Neural cell (in vitro differentiated cells): Measurements from ENCODE around the gene NPFFR1. TPM values are rescaled to one million over a fixed set of nuclear protein-coding genes. Genes with fewer than 3 reads are reported as not detected.

Experiments
- H2AFZ ChIP-seq: fragments of 200-600, 300-800 bp; sonication (generic), shearing (Covaris generic); 2 replicates; pipeline ENCODE4 v1.6.0; 2014; ENCODE audit warnings: low read depth, mild to moderate bottlenecking, antibody characterized with exemption, low read length, moderate library complexity
- H3F3A ChIP-seq: fragments of 200-600 bp; shearing (Covaris generic); 2 replicates; pipeline ENCODE4 v1.6.1; 2016; ENCODE audit warnings: mild to moderate bottlenecking, moderate library complexity, mixed read lengths, antibody characterized with exemption, low read length; ENCODE audit not compliant: insufficient read depth, poor library complexity, severe bottlenecking
- H3K27ac ChIP-seq: fragments of 200-600, 300-800 bp; sonication (generic), shearing (Covaris generic); 2 replicates; pipeline ENCODE4 v1.5.1; 2014; ENCODE audit warnings: mild to moderate bottlenecking, low read length, moderate library complexity
- H3K27me3 ChIP-seq: fragments of 300-800, 200-600 bp; sonication (generic), shearing (Covaris generic); 2 replicates; pipeline ENCODE4 v1.6.0; 2014; ENCODE audit warnings: mild to moderate bottlenecking, low read depth, low read length, moderate library complexity; ENCODE audit not compliant: insufficient read depth
- H3K36me3 ChIP-seq: fragments of 300-800, 200-600 bp; sonication (generic), shearing (Covaris generic); 2 replicates; pipeline ENCODE4 v1.5.1; 2014; ENCODE audit warnings: mild to moderate bottlenecking, antibody characterized with exemption, low read length, moderate library complexity; ENCODE audit not compliant: insufficient read depth
- H3K4me2 ChIP-seq: fragments of 300-800, 200-600 bp; sonication (generic), shearing (Covaris generic); 2 replicates; pipeline ENCODE4 v1.6.0; 2014; ENCODE audit warnings: mild to moderate bottlenecking, low read length
- H3K4me3 ChIP-seq: fragments of 300-800, 200-600 bp; sonication (generic), shearing (Covaris generic); 2 replicates; pipeline ENCODE4 v1.5.1; 2014; ENCODE audit warnings: mild to moderate bottlenecking, low read length, moderate library complexity
- H3K79me2 ChIP-seq: fragments of 200-600 bp; shearing (Covaris generic); replicated peaks from 2 replicates; pipeline ENCODE4 v1.6.0; 2014; ENCODE audit warnings: mild to moderate bottlenecking, low read length, moderate library complexity; ENCODE audit not compliant: insufficient read depth
- H3K9ac ChIP-seq: fragments of 300-800, 200-600 bp; sonication (generic), shearing (Covaris generic); 2 replicates; pipeline ENCODE4 v1.6.1; 2016; ENCODE audit warnings: mild to moderate bottlenecking, low read length, mixed read lengths
- H3K9me2 ChIP-seq: fragments of 200-600 bp; shearing (Covaris generic); 2 replicates; pipeline ENCODE4 v1.6.1; 2016; ENCODE audit warnings: mild to moderate bottlenecking, low read length, mixed read lengths; ENCODE audit not compliant: insufficient read depth
- H3K9me3 ChIP-seq: fragments of 200-600, 300-800 bp; sonication (generic), shearing (Covaris generic); 2 replicates; pipeline ENCODE4 v1.6.1; 2016; ENCODE audit warnings: mild to moderate bottlenecking, mixed run types, low read length, moderate library complexity, mixed read lengths
- H4K20me1 ChIP-seq: fragments of 200-600 bp; shearing (Covaris generic); 2 replicates; pipeline ENCODE4 v1.6.1; 2016; ENCODE audit warnings: mild to moderate bottlenecking, mixed run types; ENCODE audit not compliant: insufficient read depth
- EZH2 ChIP-seq: fragments of 200-600, 300-800 bp; shearing (Covaris generic), sonication (generic); IDR thresholded peaks from 2 replicates; pipeline ENCODE4 v1.6.1; 2014; ENCODE audit warnings: antibody characterized with exemption, low read length, borderline replicate concordance, mild to moderate bottlenecking; ENCODE audit not compliant: insufficient read depth, poor library complexity, severe bottlenecking
- POLR2AphosphoS5 ChIP-seq: IDR thresholded peaks from 2 replicates; pipeline ENCODE4 v1.6.1; 2012
- RAD21 ChIP-seq: fragments of 450-650 bp; conservative IDR thresholded peaks from 2 replicates; pipeline ENCODE4 v1.6.1; 2014; ENCODE audit warnings: antibody characterized with exemption, mild to moderate bottlenecking, moderate library complexity
- polyA plus RNA-seq: library from polyadenylated mRNA; depleted of rRNA; stranded (reverse); fragments of >200 nt; gene quantifications from 2 replicates; pipeline ENCODE4 v1.2.3, GENCODE V29; 2014
- small RNA-seq, 3 experiments: library from RNA; depleted of rRNA; stranded (forward); fragments of <200 nt; gene quantifications; one replicate each; pipeline ENCODE3, GENCODE V24; 2012
- TF ChIP-seq, protein P1 (sequence below): IDR thresholded peaks from 2 replicates; pipeline ENCODE4 v1.6.1; 2012; ENCODE audit warnings: borderline replicate concordance
- TF ChIP-seq, protein P2 (sequence below): fragments of 450-650 bp; IDR thresholded peaks from 2 replicates; pipeline ENCODE4 v1.5.1; 2014; ENCODE audit warnings: antibody characterized with exemption, mild to moderate bottlenecking, moderate library complexity; ENCODE audit not compliant: poor library complexity, severe bottlenecking

NPFFR1 gene
- polyA plus RNA-seq, 1 donor from 2014 or later: 0.07 TPM

- H3K27me3 ChIP-seq: no peaks in the 10 kb centered on the region
- H3K36me3 ChIP-seq: peaks cover 26% of the 10 kb centered on the region
Observed at GRCh38 chr10:70198696-70199466, 84.9 kb downstream of the NPFFR1 start.

More at GRCh38 chr10:70198696-70199466, 84.9 kb downstream of the NPFFR1 start:
- Histone ChIP-seq H3K9me2 (no peaks in the 10 kb centered on the region), H4K20me1 (no peaks in the 10 kb centered on the region), H3K79me2 (no peaks in the 10 kb centered on the region), H3F3A (no peaks in the 10 kb centered on the region), H2AFZ (no peak overlapping the region), H3K9ac (no peak overlapping the region), H3K9me3 (no peaks in the 10 kb centered on the region), H3K4me3 (no peak overlapping the region), H3K27ac (no peak overlapping the region), H3K4me2 (no peak overlapping the region)
- TF ChIP-seq POLR2AphosphoS5 (no peak), RAD21 (no peak), EZH2 (no peak)
- TF ChIP-seq, protein P1, sequence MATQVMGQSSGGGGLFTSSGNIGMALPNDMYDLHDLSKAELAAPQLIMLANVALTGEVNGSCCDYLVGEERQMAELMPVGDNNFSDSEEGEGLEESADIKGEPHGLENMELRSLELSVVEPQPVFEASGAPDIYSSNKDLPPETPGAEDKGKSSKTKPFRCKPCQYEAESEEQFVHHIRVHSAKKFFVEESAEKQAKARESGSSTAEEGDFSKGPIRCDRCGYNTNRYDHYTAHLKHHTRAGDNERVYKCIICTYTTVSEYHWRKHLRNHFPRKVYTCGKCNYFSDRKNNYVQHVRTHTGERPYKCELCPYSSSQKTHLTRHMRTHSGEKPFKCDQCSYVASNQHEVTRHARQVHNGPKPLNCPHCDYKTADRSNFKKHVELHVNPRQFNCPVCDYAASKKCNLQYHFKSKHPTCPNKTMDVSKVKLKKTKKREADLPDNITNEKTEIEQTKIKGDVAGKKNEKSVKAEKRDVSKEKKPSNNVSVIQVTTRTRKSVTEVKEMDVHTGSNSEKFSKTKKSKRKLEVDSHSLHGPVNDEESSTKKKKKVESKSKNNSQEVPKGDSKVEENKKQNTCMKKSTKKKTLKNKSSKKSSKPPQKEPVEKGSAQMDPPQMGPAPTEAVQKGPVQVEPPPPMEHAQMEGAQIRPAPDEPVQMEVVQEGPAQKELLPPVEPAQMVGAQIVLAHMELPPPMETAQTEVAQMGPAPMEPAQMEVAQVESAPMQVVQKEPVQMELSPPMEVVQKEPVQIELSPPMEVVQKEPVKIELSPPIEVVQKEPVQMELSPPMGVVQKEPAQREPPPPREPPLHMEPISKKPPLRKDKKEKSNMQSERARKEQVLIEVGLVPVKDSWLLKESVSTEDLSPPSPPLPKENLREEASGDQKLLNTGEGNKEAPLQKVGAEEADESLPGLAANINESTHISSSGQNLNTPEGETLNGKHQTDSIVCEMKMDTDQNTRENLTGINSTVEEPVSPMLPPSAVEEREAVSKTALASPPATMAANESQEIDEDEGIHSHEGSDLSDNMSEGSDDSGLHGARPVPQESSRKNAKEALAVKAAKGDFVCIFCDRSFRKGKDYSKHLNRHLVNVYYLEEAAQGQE: no peak
- TF ChIP-seq, protein P2, sequence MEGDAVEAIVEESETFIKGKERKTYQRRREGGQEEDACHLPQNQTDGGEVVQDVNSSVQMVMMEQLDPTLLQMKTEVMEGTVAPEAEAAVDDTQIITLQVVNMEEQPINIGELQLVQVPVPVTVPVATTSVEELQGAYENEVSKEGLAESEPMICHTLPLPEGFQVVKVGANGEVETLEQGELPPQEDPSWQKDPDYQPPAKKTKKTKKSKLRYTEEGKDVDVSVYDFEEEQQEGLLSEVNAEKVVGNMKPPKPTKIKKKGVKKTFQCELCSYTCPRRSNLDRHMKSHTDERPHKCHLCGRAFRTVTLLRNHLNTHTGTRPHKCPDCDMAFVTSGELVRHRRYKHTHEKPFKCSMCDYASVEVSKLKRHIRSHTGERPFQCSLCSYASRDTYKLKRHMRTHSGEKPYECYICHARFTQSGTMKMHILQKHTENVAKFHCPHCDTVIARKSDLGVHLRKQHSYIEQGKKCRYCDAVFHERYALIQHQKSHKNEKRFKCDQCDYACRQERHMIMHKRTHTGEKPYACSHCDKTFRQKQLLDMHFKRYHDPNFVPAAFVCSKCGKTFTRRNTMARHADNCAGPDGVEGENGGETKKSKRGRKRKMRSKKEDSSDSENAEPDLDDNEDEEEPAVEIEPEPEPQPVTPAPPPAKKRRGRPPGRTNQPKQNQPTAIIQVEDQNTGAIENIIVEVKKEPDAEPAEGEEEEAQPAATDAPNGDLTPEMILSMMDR: no peak

Small RNA genes within 50 kb of the gene (small RNA-seq; reads per million reads assigned to genes)
- gene RPS25P9: 0 reads per million in 3 experiments

Other genes starting within 250 kb of the NPFFR1 start
- gene MACROH2A2, start 231.2 kb downstream of the NPFFR1 start, polyA plus RNA-seq: 173 and 177 TPM in 2 replicates
- 0.42 and 0.78 TPM in 2 replicates for gene AIFM2, start 151.2 kb downstream of the NPFFR1 start, polyA plus RNA-seq
- gene TYSND1, start 137.3 kb downstream of the NPFFR1 start, polyA plus RNA-seq: 10.3 and 14.1 TPM in 2 replicates
- gene SAR1A, start 113.5 kb downstream of the NPFFR1 start, polyA plus RNA-seq: 107 and 118 TPM in 2 replicates
- gene PPA1, start 50.6 kb downstream of the NPFFR1 start, polyA plus RNA-seq: 301 and 402 TPM in 2 replicates
- 24.2 and 42.2 TPM in 2 replicates for gene LRRC20, start 98.6 kb upstream of the NPFFR1 start, polyA plus RNA-seq
- 51.7 and 53.2 TPM in 2 replicates for gene EIF4EBP2, start 120.1 kb upstream of the NPFFR1 start, polyA plus RNA-seq
- 0.46 TPM in 1 of 2 replicates, not detected in the other for gene NODAL, start 157.7 kb upstream of the NPFFR1 start, polyA plus RNA-seq
- 0.98 and 1.1 TPM in 2 replicates for gene PALD1, start 194.8 kb upstream of the NPFFR1 start, polyA plus RNA-seq